PC-3 (cell line): ENCODE data around the gene IDE. TPM values are rescaled to one million over a fixed set of nuclear protein-coding genes. Genes with fewer than 3 reads are reported as not detected.
A peak's percentile ranks its signal among the peaks of the same experiment; 100 is the strongest.
"Not testable (repeated sequence)": the region's sequence is repeated elsewhere in the genome, so short reads cannot be mapped to it uniquely, and the experiment has no call there.

Experiments used
- ATAC-seq: fragments of 200-7000 bp; cut with Tn5 transposase; 2 replicates; pipeline ENCODE4 v1.9.1; 2020; ENCODE audit warnings: mild to moderate bottlenecking, moderate library complexity
- BruUV-seq: library from RNA; stranded (reverse); fragments of 400-500 nt; replicated peaks from 2 replicates; lab custom pipeline; 2021; lab: Mats Ljungman, UMichigan
- CTCF ChIA-PET: fragments of 300-600 bp; sonication (Branson Sonifier 250); formaldehyde crosslinking; loops from one replicate; lab custom pipeline; 2022; ENCODE audit warnings: antibody characterized with exemption; lab: Charles Lee
- POLR2A ChIA-PET: fragments of 300-600 bp; sonication (Branson Sonifier 250); formaldehyde crosslinking; loops from one replicate; lab custom pipeline; 2022; ENCODE audit warnings: antibody characterized with exemption; ENCODE audit not compliant: unreplicated experiment; lab: Charles Lee
- DNase-seq: peaks from one replicate; pipeline ENCODE4 v3.0.0-alpha.2; 2015
- H2AFZ ChIP-seq: fragments of 300-600 bp; sonication (generic); 2 replicates; pipeline ENCODE4 v1.6.0; 2016; ENCODE audit warnings: antibody characterized with exemption, low read length
- H3F3A ChIP-seq: fragments of 300-600 bp; sonication (generic); one replicate; pipeline ENCODE4 v1.6.0; 2017; ENCODE audit warnings: antibody characterized with exemption, low read length, control low read depth, mild to moderate bottlenecking; ENCODE audit not compliant: unreplicated experiment
- H3K27ac ChIP-seq: fragments of 300-600 bp; sonication (generic); 2 replicates; pipeline ENCODE4 v1.5.1; 2016; ENCODE audit warnings: mild to moderate bottlenecking, low read length
- H3K27me3 ChIP-seq: fragments of 300-600 bp; sonication (generic); 2 replicates; pipeline ENCODE4 v1.6.1; 2016; ENCODE audit warnings: low read length, mixed read lengths
- H3K36me3 ChIP-seq: fragments of 300-600 bp; sonication (generic); 2 replicates; pipeline ENCODE4 v1.6.1; 2016; ENCODE audit warnings: low read depth, mixed run types, low read length, mixed read lengths
- H3K4me1 ChIP-seq: fragments of 300-600 bp; sonication (generic); 2 replicates; pipeline ENCODE4 v1.5.1; 2016; ENCODE audit warnings: low read length; ENCODE audit not compliant: insufficient read depth
- H3K4me2 ChIP-seq: fragments of 300-600 bp; sonication (generic); 2 replicates; pipeline ENCODE4 v1.6.0; 2016; ENCODE audit warnings: low read length
- H3K4me3 ChIP-seq: fragments of 300-600 bp; sonication (generic); 2 replicates; pipeline ENCODE4 v1.5.1; 2016; ENCODE audit warnings: mild to moderate bottlenecking, low read length, mixed read lengths
- H3K79me2 ChIP-seq: fragments of 300-600 bp; sonication (generic); 2 replicates; pipeline ENCODE4 v1.6.1; 2017; ENCODE audit warnings: low read length, mixed read lengths
- H3K9ac ChIP-seq: fragments of 300-600 bp; sonication (generic); 2 replicates; pipeline ENCODE4 v1.6.0; 2016; ENCODE audit warnings: mild to moderate bottlenecking, low read length
- H3K9me2 ChIP-seq: fragments of 300-600 bp; sonication (generic); replicated peaks from 2 replicates; pipeline ENCODE4 v1.6.1; 2016; ENCODE audit warnings: mixed run types, low read length, mixed read lengths
- H3K9me3 ChIP-seq: fragments of 300-600 bp; sonication (generic); 2 replicates; pipeline ENCODE4 v1.6.1; 2016; ENCODE audit warnings: low read length, mixed read lengths
- H4K20me1 ChIP-seq: fragments of 300-600 bp; sonication (generic); 2 replicates; pipeline ENCODE4 v1.6.1; 2016; ENCODE audit warnings: low read length, mixed read lengths
- EZH2 ChIP-seq: fragments of 300-600 bp; sonication (generic); IDR thresholded peaks from one replicate; pipeline ENCODE4 v1.6.1; 2017; ENCODE audit warnings: antibody characterized with exemption, mild to moderate bottlenecking, low read length; ENCODE audit not compliant: unreplicated experiment
- EZH2phosphoT487 ChIP-seq: fragments of 300-600 bp; sonication (generic); IDR thresholded peaks from 2 replicates; pipeline ENCODE4 v1.6.1; 2018; ENCODE audit warnings: mild to moderate bottlenecking, antibody characterized with exemption, low read length, borderline replicate concordance
- intact Hi-C: fragments of 100-400 bp; cut with micrococcal nuclease; formaldehyde crosslinking; loops from 2 replicates; pipeline ENCODE4 v1.9.0; 2023
- total RNA-seq: library from RNA; depleted of rRNA; stranded (reverse); fragments of >200 nt; gene quantifications from 2 replicates; pipeline ENCODE4 v1.2.3, GENCODE V29; 2014
- TF ChIP-seq, protein P1 (sequence below): fragments of 300-600 bp; sonication (generic); conservative IDR thresholded peaks from 2 replicates; pipeline ENCODE4 v1.5.1; 2017; ENCODE audit warnings: antibody characterized with exemption, low read depth, mild to moderate bottlenecking, low read length

Gene IDE
- total RNA-seq, 1 experiment from 2014 or later, result 28.7 TPM

DNA sequence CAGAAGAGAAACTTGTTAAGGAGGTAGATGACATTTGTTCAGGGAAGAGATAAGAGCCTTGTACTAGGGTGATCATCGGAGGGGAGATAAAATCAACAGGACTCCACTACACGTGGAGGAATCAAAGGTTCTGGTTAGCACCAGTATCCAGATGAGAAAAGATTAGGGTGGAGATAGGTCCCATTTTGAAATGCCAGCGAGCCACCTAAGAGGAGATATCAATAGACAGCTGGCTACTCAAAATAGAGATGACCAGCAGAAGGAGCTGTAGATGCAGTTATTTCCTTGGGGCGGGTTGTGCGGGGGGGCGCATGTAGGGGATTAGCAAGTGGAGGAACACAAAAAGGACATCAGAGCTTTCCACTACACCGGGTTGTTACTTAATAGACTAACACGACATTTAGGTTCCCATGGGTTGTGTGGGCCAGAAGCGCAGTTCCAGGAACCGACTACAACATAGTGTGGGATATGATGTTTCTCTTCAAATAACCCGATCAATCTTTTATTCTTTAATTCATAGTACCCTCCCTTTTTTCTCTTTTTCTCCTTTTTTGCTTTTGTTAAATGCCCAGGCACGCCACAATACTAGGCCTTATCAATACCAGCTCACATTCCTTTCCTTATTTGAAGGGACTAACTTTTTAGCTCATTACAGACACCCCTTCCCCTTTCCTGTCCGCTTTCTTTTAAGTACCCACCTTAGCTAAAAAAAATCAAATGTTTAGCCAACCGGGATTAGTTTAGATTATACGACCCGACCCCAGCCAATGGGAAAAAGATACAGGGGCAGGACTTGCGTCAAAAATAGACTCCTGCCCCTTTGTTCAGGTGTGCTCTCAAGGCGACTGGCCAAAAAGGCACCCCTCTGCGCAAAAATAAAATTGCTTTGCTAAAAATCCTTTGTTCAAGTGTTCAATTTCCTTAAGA is 17.0 kb upstream of the IDE start:
- Histone ChIP-seq H3F3A (no peaks in the 10 kb centered on the region), H3K36me3 (no peaks in the 10 kb centered on the region), H3K79me2 (peaks cover 30% of the 10 kb centered on the region), H3K27ac (peak overlapping the region; percentile 95), H3K4me3 (peak overlapping the region; percentile 59; the same call in 1 of the 2 replicates), H2AFZ (peak overlapping the region; percentile 90), H3K27me3 (no peaks in the 10 kb centered on the region), H3K9me3 (no peaks in the 10 kb centered on the region), H4K20me1 (0 out of 2 replicates have a peak, but pooled peaks cover 3% of the 10 kb centered on the region), H3K9me2 (no peaks in the 10 kb centered on the region), H3K4me2 (peak overlapping the region; percentile 87), H3K4me1 (peaks cover 24% of the 10 kb centered on the region), H3K9ac (peak overlapping the region; percentile 80)
- TSS peak; percentile 81 for BruUV-seq
- DNase-seq (peak; percentile 19), ATAC-seq (peak; percentile 16)
- POLR2A ChIA-PET, result no interaction called here
- TF ChIP-seq EZH2phosphoT487 (no peak), EZH2 (no peak)
- TF ChIP-seq, protein P1, sequence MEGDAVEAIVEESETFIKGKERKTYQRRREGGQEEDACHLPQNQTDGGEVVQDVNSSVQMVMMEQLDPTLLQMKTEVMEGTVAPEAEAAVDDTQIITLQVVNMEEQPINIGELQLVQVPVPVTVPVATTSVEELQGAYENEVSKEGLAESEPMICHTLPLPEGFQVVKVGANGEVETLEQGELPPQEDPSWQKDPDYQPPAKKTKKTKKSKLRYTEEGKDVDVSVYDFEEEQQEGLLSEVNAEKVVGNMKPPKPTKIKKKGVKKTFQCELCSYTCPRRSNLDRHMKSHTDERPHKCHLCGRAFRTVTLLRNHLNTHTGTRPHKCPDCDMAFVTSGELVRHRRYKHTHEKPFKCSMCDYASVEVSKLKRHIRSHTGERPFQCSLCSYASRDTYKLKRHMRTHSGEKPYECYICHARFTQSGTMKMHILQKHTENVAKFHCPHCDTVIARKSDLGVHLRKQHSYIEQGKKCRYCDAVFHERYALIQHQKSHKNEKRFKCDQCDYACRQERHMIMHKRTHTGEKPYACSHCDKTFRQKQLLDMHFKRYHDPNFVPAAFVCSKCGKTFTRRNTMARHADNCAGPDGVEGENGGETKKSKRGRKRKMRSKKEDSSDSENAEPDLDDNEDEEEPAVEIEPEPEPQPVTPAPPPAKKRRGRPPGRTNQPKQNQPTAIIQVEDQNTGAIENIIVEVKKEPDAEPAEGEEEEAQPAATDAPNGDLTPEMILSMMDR, result peak; percentile 36; the same call in 1 of the 2 replicates
- intact Hi-C loops, result loop anchor here (1.0 to 5.0 kb wide), 5 partner anchors 54 to 299 kb away; partner anchors contain the start of genes CPEB3, HHEX and MARCHF5
- CTCF ChIA-PET, result interaction anchor here (0.7 to 1.0 kb wide), 2 partner anchors 13 to 252 kb away, joined by 3 read pairs; no protein-coding TSS in a partner anchor

DNA sequence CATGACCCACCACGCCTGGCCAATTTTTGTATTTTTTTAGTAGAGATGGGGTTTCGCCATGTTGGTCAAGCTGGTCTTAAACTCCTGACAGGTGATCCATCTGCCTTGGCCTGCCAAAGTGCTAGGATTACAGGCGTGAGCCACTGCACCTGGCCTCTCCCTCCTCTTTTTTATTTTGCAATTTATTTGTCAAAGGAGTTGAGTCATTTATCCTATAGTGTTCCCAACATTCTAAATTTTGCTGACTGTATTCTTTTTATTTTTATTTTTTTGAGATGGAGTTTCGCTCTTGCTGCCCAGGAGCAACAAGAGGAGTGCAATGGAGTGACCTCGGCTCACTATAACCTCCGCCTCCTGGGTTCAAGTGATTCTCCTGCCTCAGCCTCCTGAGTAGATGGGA is 8.5 kb upstream of the IDE start:
- H3K9ac ChIP-seq, intact Hi-C loops, H3K9me2 ChIP-seq, H3K4me3 ChIP-seq, POLR2A ChIA-PET, H3K36me3 ChIP-seq, H3K79me2 ChIP-seq, H4K20me1 ChIP-seq, H3K27ac ChIP-seq, H3F3A ChIP-seq, H3K9me3 ChIP-seq, H3K4me2 ChIP-seq, H3K4me1 ChIP-seq, H2AFZ ChIP-seq, CTCF ChIA-PET, H3K27me3 ChIP-seq, BruUV-seq, ATAC-seq: not testable (repeated sequence)
- DNase-seq, result peak; percentile 16

DNA sequence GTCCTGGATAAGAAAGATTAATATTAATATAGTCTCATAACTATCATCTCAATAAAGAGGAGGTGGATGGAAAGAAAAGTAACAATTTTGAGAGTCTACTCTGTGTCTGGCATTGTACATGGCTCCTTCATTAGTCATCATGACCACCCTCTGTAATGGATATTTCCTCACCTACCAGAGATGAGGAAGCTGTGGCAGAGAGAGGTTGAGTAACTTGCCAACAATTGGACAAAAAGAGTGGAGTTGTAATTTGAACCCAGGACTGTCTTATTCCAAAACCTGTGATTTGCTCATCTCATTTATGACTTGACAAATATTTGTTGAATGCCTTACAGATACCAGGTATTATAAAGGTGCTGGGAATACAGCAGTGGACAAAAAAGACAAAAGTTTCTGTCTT is 2.1 kb upstream of the IDE start:
- peaks cover 11% of the 10 kb centered on the region; the same call in 1 of the 2 replicates for H4K20me1 ChIP-seq
- intact Hi-C loops, result no loop called here
- H3K36me3 ChIP-seq, result no peaks in the 10 kb centered on the region
- peaks cover 30% of the 10 kb centered on the region for H3K79me2 ChIP-seq
- H3K9ac ChIP-seq, result no peak overlapping the region
- peaks cover 17% of the 10 kb centered on the region for H3K4me1 ChIP-seq
- no peaks in the 10 kb centered on the region for H3K9me2 ChIP-seq
- no peaks in the 10 kb centered on the region for H3K27me3 ChIP-seq
- no peak overlapping the region for H2AFZ ChIP-seq
- no peak overlapping the region for H3K27ac ChIP-seq
- H3K4me2 ChIP-seq, result peak overlapping the region; percentile 8; the same call in 1 of the 2 replicates
- peak; percentile 49 for DNase-seq
- ATAC-seq, result no peak
- POLR2A ChIA-PET, result no interaction called here
- H3K9me3 ChIP-seq, result no peaks in the 10 kb centered on the region
- no peak overlapping the region for H3K4me3 ChIP-seq
- H3F3A ChIP-seq, result no peaks in the 10 kb centered on the region
- CTCF ChIA-PET, result no interaction called here
- BruUV-seq, result no TSS peak
- TF ChIP-seq EZH2phosphoT487 (no peak), EZH2 (no peak)
- TF ChIP-seq, protein P1, result no peak
